Activated CD8-positive, alpha-beta memory T cell treated with anti-CD3 and anti-CD28 coated beads, Interleukin-2, amount 10 ng/mL, durations not matched to agents 7 days and 5 days (primary cell): Measurements from ENCODE around the gene LSG1. TPM values are rescaled to one million over a fixed set of nuclear protein-coding genes. Genes with fewer than 3 reads are reported as not detected.
A peak's percentile ranks its signal among the peaks of the same experiment; 100 is the strongest.

Source experiments
- ATAC-seq: fragments of 150-1000 bp; cut with Tn5 transposase; one replicate; pipeline ENCODE4 v1.10.0; 2021; ENCODE audit warnings: moderate library complexity
- CTCF ChIA-PET: fragments of 350-600 bp; sonication (Branson Sonifier 250); formaldehyde crosslinking; loops from one replicate; lab custom pipeline; 2021; ENCODE audit warnings: antibody characterized with exemption; lab: Charles Lee
- DNase-seq: peaks from one replicate; pipeline ENCODE4 v3.0.0-alpha.2; 2020
- H3K27ac Mint-ChIP-seq: one replicate; pipeline ENCODE4 v1.8.0; 2021; ENCODE audit warnings: mild to moderate bottlenecking, mixed read lengths
- H3K27me3 Mint-ChIP-seq: one replicate; pipeline ENCODE4 v1.8.0; 2021; ENCODE audit warnings: mixed read lengths
- H3K36me3 Mint-ChIP-seq: one replicate; pipeline ENCODE4 v1.8.0; 2021; ENCODE audit warnings: mild to moderate bottlenecking, mixed read lengths
- H3K4me1 Mint-ChIP-seq: one replicate; pipeline ENCODE4 v1.8.0; 2021; ENCODE audit warnings: mixed read lengths
- H3K4me3 Mint-ChIP-seq: one replicate; pipeline ENCODE4 v1.8.0; 2021; ENCODE audit warnings: mild to moderate bottlenecking, moderate library complexity, mixed read lengths
- H3K9me3 Mint-ChIP-seq: one replicate; pipeline ENCODE4 v1.8.0; 2022; ENCODE audit warnings: low read depth, mixed read lengths
- total RNA-seq, 2 experiments: library from RNA; stranded (reverse); gene quantifications; one replicate each; pipeline ENCODE4 v1.2.3, GENCODE V29; 2021

Gene LSG1
- total RNA-seq, 2 experiments from 2014 or later, result 42.8 to 58.7 TPM

DNA sequence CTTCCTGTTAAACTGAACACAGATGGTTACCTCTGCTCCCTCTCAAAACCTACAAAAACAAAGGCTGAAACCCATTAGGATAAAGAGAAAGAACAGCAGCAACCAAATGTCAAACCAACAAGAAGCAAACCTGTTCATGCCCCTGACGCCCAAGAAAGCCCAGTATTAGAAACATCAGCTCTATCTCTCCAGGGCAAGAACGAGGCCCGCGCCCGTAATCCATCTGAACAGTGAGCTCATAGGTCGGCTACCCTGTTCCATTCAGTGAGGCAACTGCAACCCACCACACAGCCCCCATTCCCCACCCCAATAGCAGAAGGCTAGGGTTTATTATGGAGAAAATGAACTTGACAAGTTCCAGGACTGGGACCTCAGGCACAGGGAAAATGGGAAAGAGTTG, 10.0 kb downstream of the LSG1 start:
- Mint-ChIP-seq H3K4me3 (no peak overlapping the region), H3K27me3 (no peaks in the 10 kb centered on the region), H3K36me3 (peaks cover 43% of the 10 kb centered on the region), H3K4me1 (peaks cover 15% of the 10 kb centered on the region), H3K27ac (no peak overlapping the region), H3K9me3 (no peaks in the 10 kb centered on the region)
- ATAC-seq, result no peak
- CTCF ChIA-PET, result interaction anchor here (1.0 to 1.2 kb wide), 3 partner anchors 9 to 14 kb away, joined by 3 to 6 read pairs (median 5); partner anchors contain the start of gene LSG1
- no peak for DNase-seq

DNA sequence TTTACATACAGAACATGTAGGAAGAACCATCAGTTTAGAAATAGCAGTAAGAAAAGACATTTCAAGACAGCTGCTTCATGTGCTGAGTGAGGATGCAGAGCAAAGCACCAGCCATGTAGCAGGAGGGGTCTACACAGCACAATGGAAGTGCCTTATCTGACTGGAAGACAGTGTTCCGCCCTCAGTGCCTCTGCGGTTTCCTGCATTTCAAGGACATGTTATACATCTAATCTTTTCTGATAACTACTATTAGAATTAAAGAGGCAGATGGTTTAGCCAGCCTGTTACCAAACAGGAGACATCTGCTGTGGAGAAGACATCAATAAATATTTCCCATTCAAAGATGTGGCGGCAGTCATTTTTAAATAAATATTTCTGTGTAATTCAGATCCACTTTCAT, 10.6 kb downstream of the LSG1 start:
- ATAC-seq (no peak), DNase-seq (no peak)
- Mint-ChIP-seq H3K9me3 (no peaks in the 10 kb centered on the region), H3K4me1 (peaks cover 15% of the 10 kb centered on the region), H3K27ac (no peak overlapping the region), H3K36me3 (peaks cover 42% of the 10 kb centered on the region), H3K4me3 (no peak overlapping the region), H3K27me3 (no peaks in the 10 kb centered on the region)
- CTCF ChIA-PET, result interaction anchor here (1.0 to 2.9 kb wide), 4 partner anchors 10 to 14 kb away, joined by 3 to 30 read pairs (median 6); partner anchors contain the start of gene LSG1

GRCh38 chr3:194659778-194660177, 12.2 kb downstream of the LSG1 start:
- Mint-ChIP-seq H3K27me3 (no peaks in the 10 kb centered on the region), H3K36me3 (peaks cover 39% of the 10 kb centered on the region), H3K27ac (no peak overlapping the region), H3K4me1 (peaks cover 19% of the 10 kb centered on the region), H3K4me3 (no peak overlapping the region), H3K9me3 (no peaks in the 10 kb centered on the region)
- CTCF ChIA-PET, result interaction anchor here (0.8 to 2.9 kb wide), 2 partner anchors 10 to 12 kb away, joined by 3 to 30 read pairs; partner anchors contain the start of gene LSG1
- no peak for DNase-seq
- no peak for ATAC-seq

GRCh38 chr3:194658477-194659242, 13.3 kb downstream of the LSG1 start:
- CTCF ChIA-PET, result interaction anchor here (0.8 to 2.9 kb wide), 3 partner anchors 9 to 24 kb away, joined by 3 to 30 read pairs (median 4); partner anchors contain the start of gene LSG1
- no peak for DNase-seq
- peak overlapping the region; percentile 9 for H3K27ac Mint-ChIP-seq
- no peak for ATAC-seq
- no peak overlapping the region for H3K4me3 Mint-ChIP-seq
- H3K36me3 Mint-ChIP-seq, result peaks cover 43% of the 10 kb centered on the region
- H3K27me3 Mint-ChIP-seq, result no peaks in the 10 kb centered on the region
- peaks cover 27% of the 10 kb centered on the region for H3K4me1 Mint-ChIP-seq
- H3K9me3 Mint-ChIP-seq, result no peaks in the 10 kb centered on the region

DNA sequence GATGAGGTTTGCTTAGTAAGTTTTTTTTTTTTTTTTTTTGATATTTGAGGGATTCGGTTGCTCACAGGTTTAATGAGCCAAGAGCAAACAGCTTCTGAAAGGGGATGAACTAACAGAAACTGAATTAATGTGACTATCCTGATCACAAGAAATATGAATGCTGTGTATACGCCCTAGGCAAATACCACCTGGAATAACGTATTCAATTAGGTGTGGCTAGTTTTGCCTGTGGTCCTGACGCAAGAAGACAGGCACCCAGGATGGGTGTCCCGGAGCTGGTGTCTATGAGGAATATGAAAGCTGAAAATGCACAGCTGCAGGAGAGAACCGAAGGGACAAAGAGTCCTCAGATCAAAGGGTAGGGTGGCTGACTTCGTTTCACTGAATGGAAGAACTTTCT, 14.6 kb downstream of the LSG1 start:
- H3K4me3 Mint-ChIP-seq, result no peak overlapping the region
- CTCF ChIA-PET, result interaction anchor here (0.9 to 1.7 kb wide), 2 partner anchors 14 to 25 kb away, joined by 4 read pairs; partner anchors contain the start of gene LSG1
- no peak overlapping the region for H3K27ac Mint-ChIP-seq
- H3K9me3 Mint-ChIP-seq, result no peaks in the 10 kb centered on the region
- ATAC-seq, result no peak
- H3K27me3 Mint-ChIP-seq, result no peaks in the 10 kb centered on the region
- DNase-seq, result no peak
- peaks cover 30% of the 10 kb centered on the region for H3K4me1 Mint-ChIP-seq
- peaks cover 52% of the 10 kb centered on the region for H3K36me3 Mint-ChIP-seq

GRCh38 chr3:194654443-194654842, 17.5 kb downstream of the LSG1 start:
- CTCF ChIA-PET, result interaction anchor here (1.3 kb wide), 1 partner anchor 33 kb away, joined by 3 read pairs; no protein-coding TSS in a partner anchor

GRCh38 chr3:194647747-194648146, 24.2 kb downstream of the LSG1 start:
- Mint-ChIP-seq H3K36me3 (peaks cover 55% of the 10 kb centered on the region), H3K27me3 (no peaks in the 10 kb centered on the region), H3K4me1 (no peaks in the 10 kb centered on the region), H3K4me3 (no peak overlapping the region), H3K9me3 (no peaks in the 10 kb centered on the region), H3K27ac (no peak overlapping the region)
- CTCF ChIA-PET, result interaction anchor here (0.7 to 1.5 kb wide), 3 partner anchors 14 to 28 kb away, joined by 3 to 4 read pairs (median 3); partner anchors contain the start of genes LSG1 and TMEM44
- DNase-seq (no peak), ATAC-seq (no peak)

More at GRCh38 chr3:194654443-194654842, 17.5 kb downstream of the LSG1 start:
- peaks cover 66% of the 10 kb centered on the region for H3K36me3 Mint-ChIP-seq
- ATAC-seq (peak; percentile 90), DNase-seq (no peak)
- H3K9me3 Mint-ChIP-seq, result no peaks in the 10 kb centered on the region
- H3K4me3 Mint-ChIP-seq, result peak overlapping the region; percentile 50
- peak overlapping the region; percentile 93 for H3K27ac Mint-ChIP-seq
- peaks cover 24% of the 10 kb centered on the region for H3K4me1 Mint-ChIP-seq
- no peaks in the 10 kb centered on the region for H3K27me3 Mint-ChIP-seq

- Mint-ChIP-seq H3K27ac (no peak overlapping the region), H3K27me3 (no peaks in the 10 kb centered on the region), H3K4me1 (peaks cover 3% of the 10 kb centered on the region), H3K36me3 (peaks cover 39% of the 10 kb centered on the region), H3K9me3 (no peaks in the 10 kb centered on the region), H3K4me3 (no peak overlapping the region)
- CTCF ChIA-PET, result interaction anchor here (0.6 to 1.2 kb wide), 2 partner anchors 29 to 44 kb away, joined by 3 to 4 read pairs; no protein-coding TSS in a partner anchor
- DNase-seq (no peak), ATAC-seq (no peak)
These were observed 29.2 kb downstream of the LSG1 start for GRCh38 chr3:194642769-194643168.

- ATAC-seq (peak; percentile 55), DNase-seq (peak; percentile 48)
- no peaks in the 10 kb centered on the region for H3K27me3 Mint-ChIP-seq
- peaks cover 32% of the 10 kb centered on the region for H3K36me3 Mint-ChIP-seq
- CTCF ChIA-PET, result no interaction called here
- no peak overlapping the region for H3K4me3 Mint-ChIP-seq
- no peak overlapping the region for H3K27ac Mint-ChIP-seq
- no peaks in the 10 kb centered on the region for H3K9me3 Mint-ChIP-seq
- peaks cover 4% of the 10 kb centered on the region for H3K4me1 Mint-ChIP-seq
These were observed 31.2 kb downstream of the LSG1 start for GRCh38 chr3:194640829-194641228.

- Mint-ChIP-seq H3K4me3 (no peak overlapping the region), H3K27me3 (no peaks in the 10 kb centered on the region), H3K36me3 (peaks cover 21% of the 10 kb centered on the region), H3K9me3 (no peaks in the 10 kb centered on the region), H3K27ac (no peak overlapping the region), H3K4me1 (peaks cover 6% of the 10 kb centered on the region)
- CTCF ChIA-PET, result interaction anchor here (0.8 to 1.3 kb wide), 2 partner anchors 11 to 48 kb away, joined by 3 to 4 read pairs; no protein-coding TSS in a partner anchor
- ATAC-seq (no peak), DNase-seq (no peak)
These were observed 32.9 kb downstream of the LSG1 start for GRCh38 chr3:194638991-194639605.

- ATAC-seq, result no peak
- H3K27ac Mint-ChIP-seq, result no peak overlapping the region
- H3K4me1 Mint-ChIP-seq, result peaks cover 10% of the 10 kb centered on the region
- CTCF ChIA-PET, result no interaction called here
- H3K36me3 Mint-ChIP-seq, result peaks cover 16% of the 10 kb centered on the region
- no peak for DNase-seq
- no peaks in the 10 kb centered on the region for H3K9me3 Mint-ChIP-seq
- no peaks in the 10 kb centered on the region for H3K27me3 Mint-ChIP-seq
- H3K4me3 Mint-ChIP-seq, result no peak overlapping the region
These were observed 34.2 kb downstream of the LSG1 start for GRCh38 chr3:194637541-194638400.

DNA sequence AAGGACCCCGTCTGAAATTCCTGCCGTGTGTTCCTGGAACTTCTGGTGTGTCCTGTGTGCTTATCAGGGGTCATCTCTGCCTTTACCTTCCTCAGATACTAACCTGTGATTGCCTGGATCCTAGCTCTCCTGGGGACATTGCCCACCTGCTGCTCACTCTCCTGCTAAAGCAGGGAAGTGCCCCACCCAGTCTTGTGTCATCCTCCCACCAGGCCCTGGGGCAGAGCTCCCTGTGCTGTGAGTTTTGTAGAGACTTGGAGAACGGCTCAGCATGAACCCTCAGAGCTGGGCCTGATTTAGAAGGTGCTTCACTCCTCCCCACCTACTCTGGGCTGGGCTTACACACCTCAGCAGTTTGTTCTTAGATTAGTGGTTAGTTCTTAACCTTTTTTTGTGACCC, 34.9 kb downstream of the LSG1 start:
- CTCF ChIA-PET, result no interaction called here
- DNase-seq (no peak), ATAC-seq (no peak)
- peaks cover 16% of the 10 kb centered on the region for H3K4me1 Mint-ChIP-seq
- no peaks in the 10 kb centered on the region for H3K27me3 Mint-ChIP-seq
- H3K9me3 Mint-ChIP-seq, result no peaks in the 10 kb centered on the region
- no peak overlapping the region for H3K4me3 Mint-ChIP-seq
- H3K27ac Mint-ChIP-seq, result no peak overlapping the region
- H3K36me3 Mint-ChIP-seq, result peaks cover 13% of the 10 kb centered on the region
